Esophagus (tissue), 2 donors: ENCODE measurements around the gene SPATA25. TPM values are rescaled to one million over a fixed set of nuclear protein-coding genes. Genes with fewer than 3 reads are reported as not detected.

Source experiments
- H3K27ac ChIP-seq, 2 donors: one replicate each; pipeline ENCODE4 v1.5.1; 2013; ENCODE audit warnings: low read depth in 2 of 2, mild to moderate bottlenecking in 2 of 2, inconsistent platforms in 1 of 2, low read length in 1 of 2, moderate library complexity in 1 of 2
- H3K27me3 ChIP-seq, 2 donors: one replicate each; pipeline ENCODE4 v1.6.1; 2013; ENCODE audit warnings: low read length in 2 of 2, control low read depth in 1 of 2, mild to moderate bottlenecking in 1 of 2; ENCODE audit not compliant: insufficient read depth in 2 of 2, control insufficient read depth in 1 of 2
- H3K36me3 ChIP-seq, 2 donors: one replicate each; pipeline ENCODE4 v1.6.1; 2013; ENCODE audit warnings: low read length in 1 of 2; ENCODE audit not compliant: control insufficient read depth in 2 of 2, insufficient read depth in 2 of 2
- H3K4me1 ChIP-seq, 2 donors: one replicate each; pipeline ENCODE4 v1.6.1; 2013; ENCODE audit warnings: low read length in 1 of 2; ENCODE audit not compliant: control insufficient read depth in 2 of 2, insufficient read depth in 2 of 2
- H3K4me3 ChIP-seq, 2 donors: one replicate each; pipeline ENCODE4 v1.5.1; 2013; ENCODE audit warnings: low read length in 2 of 2, mild to moderate bottlenecking in 2 of 2, low read depth in 1 of 2, moderate library complexity in 1 of 2
- H3K9me3 ChIP-seq, 2 donors: one replicate each; pipeline ENCODE4 v1.6.1; 2013; ENCODE audit warnings: mild to moderate bottlenecking in 2 of 2, low read depth in 1 of 2, low read length in 1 of 2, moderate library complexity in 1 of 2; ENCODE audit not compliant: control insufficient read depth in 2 of 2, insufficient read depth in 1 of 2
- WGBS, 2 donors: extraction: QIAGEN DNeasy Blood & Tissue Kit; methylation state at CpG; one replicate each; pipeline ENCODE4 v1.1.7; 2013; 5-methylcytosine and 5-hydroxymethylcytosine counted together
- polyA plus RNA-seq, 2 donors: library from polyadenylated mRNA; stranded (reverse); fragments of 200-250 nt; gene quantifications; one replicate each; pipeline ENCODE4 v1.2.3, GENCODE V29; 2013
- donor health status: healthy with polysubstance abuse.
- donor health status: Bipolar disorder and iron deficiency.

The SPATA25 gene
- polyA plus RNA-seq, 2 donors: 0.76 to 0.96 TPM

DNA sequence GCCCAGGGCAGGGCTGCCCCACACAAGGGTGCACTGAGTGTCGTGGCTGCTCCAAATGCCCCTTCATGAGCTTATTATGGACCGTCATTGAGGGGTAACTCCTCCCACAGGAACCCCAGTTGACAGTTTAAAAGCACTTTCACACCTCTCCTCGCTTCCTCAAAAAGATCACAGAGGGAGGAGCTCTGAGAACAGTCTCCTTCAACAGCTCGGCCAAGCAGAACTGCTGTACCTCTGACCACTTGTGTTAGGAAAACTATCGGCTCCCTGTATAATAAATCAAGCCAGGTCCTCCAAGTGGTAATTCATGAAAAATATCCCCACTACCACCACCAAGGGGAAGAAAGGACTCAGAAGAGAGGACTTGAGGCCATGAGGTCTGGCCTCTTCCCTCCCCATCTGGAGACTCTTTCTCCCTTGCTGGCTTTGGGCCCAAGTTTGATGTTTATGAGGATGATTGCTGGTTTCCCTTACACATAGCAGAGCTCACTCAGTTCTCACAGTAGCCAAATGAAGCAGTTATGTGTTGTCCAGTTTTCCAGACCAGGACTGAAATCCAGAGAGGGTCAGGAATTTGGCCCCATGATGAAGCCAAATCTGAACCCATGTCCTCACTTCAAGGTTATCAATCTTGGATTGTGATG is 45.1 kb downstream of the SPATA25 start:
- H3K4me1 ChIP-seq: peaks cover 0 to 2% of the 10 kb centered on the region in 2 donors
- 59 to 70% methylated on average over 5 of the region's 5 CpGs for WGBS, 2 donors
- peaks cover 16 to 35% of the 10 kb centered on the region in 2 donors for H3K36me3 ChIP-seq
- no peak overlapping the region for H3K4me3 ChIP-seq
- H3K9me3 ChIP-seq: no peaks in the 10 kb centered on the region
- H3K27ac ChIP-seq: peak overlapping the region in 1 of 2 donors; percentile 25
- no peaks in the 10 kb centered on the region for H3K27me3 ChIP-seq

DNA sequence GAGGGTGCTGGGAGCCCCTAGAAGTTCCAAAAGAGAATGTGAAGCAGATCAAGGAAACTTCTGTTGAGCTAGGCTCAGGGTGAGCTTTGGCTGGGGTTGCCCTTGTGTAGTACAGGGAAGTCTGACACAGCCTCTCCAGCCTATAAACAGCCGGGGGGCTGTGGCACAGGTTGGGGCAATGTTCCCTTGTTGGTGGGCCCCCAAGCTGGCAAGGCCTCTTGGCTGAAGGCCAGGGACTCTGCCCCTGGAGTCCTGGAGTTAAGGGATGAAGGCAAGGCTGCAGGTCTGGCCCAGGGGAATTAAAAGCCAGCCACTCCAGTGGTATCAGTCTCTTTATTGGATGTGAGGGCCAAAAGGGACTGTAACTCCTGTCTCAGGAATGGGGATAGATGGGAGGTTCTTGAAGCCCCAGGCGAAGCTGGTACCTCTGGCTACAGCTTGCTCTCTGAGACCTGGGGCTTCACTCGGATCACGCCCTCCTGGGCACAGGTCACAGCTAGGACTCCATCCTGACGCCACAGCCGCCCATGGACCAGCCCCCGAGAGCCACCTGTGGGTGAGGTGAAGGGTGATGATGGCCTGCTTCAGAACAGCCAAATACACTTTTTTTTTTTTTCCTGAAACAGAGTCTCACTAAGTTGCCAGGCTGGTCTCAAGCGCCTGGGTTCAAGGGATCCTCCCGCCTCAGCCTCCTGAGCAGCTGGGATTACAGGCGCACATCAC is 45.9 kb downstream of the SPATA25 start:
- 92% methylated on average over 10 of the region's 10 CpGs for WGBS, 2 donors
- H3K36me3 ChIP-seq: peaks cover 16 to 35% of the 10 kb centered on the region in 2 donors
- peaks cover 0 to 2% of the 10 kb centered on the region in 2 donors for H3K4me1 ChIP-seq
- peak overlapping the region in 1 of 2 donors; percentile 47 for H3K27ac ChIP-seq
- H3K27me3 ChIP-seq: no peaks in the 10 kb centered on the region
- no peaks in the 10 kb centered on the region for H3K9me3 ChIP-seq
- H3K4me3 ChIP-seq: no peak overlapping the region

DNA sequence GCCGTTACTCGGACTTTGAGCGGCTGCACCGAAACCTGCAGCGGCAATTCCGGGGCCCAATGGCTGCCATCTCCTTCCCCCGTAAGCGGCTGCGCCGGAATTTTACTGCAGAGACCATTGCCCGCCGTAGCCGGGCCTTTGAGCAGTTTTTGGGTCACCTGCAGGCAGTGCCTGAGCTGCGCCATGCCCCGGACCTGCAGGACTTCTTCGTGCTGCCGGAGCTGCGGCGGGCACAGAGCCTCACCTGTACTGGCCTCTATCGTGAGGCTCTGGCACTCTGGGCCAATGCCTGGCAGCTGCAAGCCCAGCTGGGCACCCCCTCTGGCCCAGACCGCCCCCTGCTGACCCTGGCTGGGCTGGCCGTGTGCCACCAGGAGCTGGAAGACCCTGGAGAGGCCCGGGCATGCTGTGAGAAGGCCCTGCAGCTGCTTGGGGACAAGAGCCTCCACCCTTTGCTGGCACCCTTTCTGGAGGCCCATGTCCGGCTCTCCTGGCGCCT is 46.7 kb downstream of the SPATA25 start:
- H3K36me3 ChIP-seq: peaks cover 12 to 35% of the 10 kb centered on the region in 2 donors
- no peak overlapping the region for H3K4me3 ChIP-seq
- H3K9me3 ChIP-seq: no peaks in the 10 kb centered on the region
- WGBS, 2 donors: 89% methylated on average over 25 of the region's 25 CpGs
- H3K27ac ChIP-seq: no peak overlapping the region
- no peaks in the 10 kb centered on the region for H3K27me3 ChIP-seq
- peaks cover 0 to 5% of the 10 kb centered on the region in 2 donors for H3K4me1 ChIP-seq

DNA sequence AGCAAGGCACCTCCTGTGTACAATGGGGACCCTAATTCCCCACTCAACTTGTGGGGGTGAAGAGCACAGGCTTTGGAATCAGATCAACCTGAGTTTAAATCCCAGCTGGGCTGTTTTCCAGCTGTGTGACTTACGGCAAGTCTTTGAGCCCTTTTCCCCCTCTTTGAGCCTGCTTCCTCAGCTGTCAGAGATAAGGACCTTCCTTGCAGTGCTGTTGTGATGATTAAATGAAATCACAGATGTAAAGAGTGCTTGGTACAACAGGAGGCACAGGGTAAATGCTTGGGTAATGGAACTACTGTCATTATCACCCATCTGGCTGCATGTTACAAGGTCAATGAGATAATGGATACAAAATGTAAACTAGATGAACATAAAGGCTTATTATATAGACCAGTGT is 50.6 kb downstream of the SPATA25 start:
- Histone ChIP-seq H3K27ac (peak overlapping the region in 1 of 2 donors; percentile 38), H3K36me3 (peaks cover 6 to 15% of the 10 kb centered on the region in 2 donors), H3K4me3 (peak overlapping the region in 1 of 2 donors; percentile 4), H3K9me3 (no peaks in the 10 kb centered on the region), H3K27me3 (no peaks in the 10 kb centered on the region), H3K4me1 (peaks cover 3 to 14% of the 10 kb centered on the region in 2 donors)
- WGBS, 2 donors: 26 to 29% methylated on average over 1 of the region's 1 CpG

Other genes starting within 250 kb of the SPATA25 start
- gene WFDC11, start 217.4 kb downstream of the SPATA25 start, polyA plus RNA-seq: not detected
- gene WFDC13, start 185.6 kb downstream of the SPATA25 start, polyA plus RNA-seq: not detected
- gene WFDC10B, start 182.6 kb downstream of the SPATA25 start, polyA plus RNA-seq: under 1 TPM; 0.07 to 0.18 TPM
- gene SPINT4, start 165.3 kb downstream of the SPATA25 start, polyA plus RNA-seq: not detected
- 1 to 10 TPM in 1 of 2 donors, under 1 TPM in 1; 0.51 to 2.4 TPM for gene WFDC3, start 95.7 kb downstream of the SPATA25 start, polyA plus RNA-seq
- 10 to 100 TPM; 24.6 to 29.4 TPM for gene DNTTIP1, start 95.7 kb downstream of the SPATA25 start, polyA plus RNA-seq
- gene UBE2C, start 75.0 kb downstream of the SPATA25 start, polyA plus RNA-seq: 10 to 100 TPM; 53.1 to 83.4 TPM
- gene TNNC2, start 60.3 kb downstream of the SPATA25 start, polyA plus RNA-seq: 1 to 10 TPM in 1 of 2 donors, under 1 TPM in 1; 0.28 to 1.0 TPM
- 10 to 100 TPM in 1 of 2 donors, 1 to 10 TPM in 1; 9.3 to 25.8 TPM for gene SNX21, start 53.8 kb downstream of the SPATA25 start, polyA plus RNA-seq
- 10 to 100 TPM; 24.8 to 26.6 TPM for gene ACOT8, start 30.2 kb downstream of the SPATA25 start, polyA plus RNA-seq
- gene ZSWIM3, start 30.0 kb downstream of the SPATA25 start, polyA plus RNA-seq: 1 to 10 TPM; 1.1 to 1.5 TPM
- gene ZSWIM1, start 6.4 kb downstream of the SPATA25 start, polyA plus RNA-seq: 1 to 10 TPM; 2.4 to 3.9 TPM
- gene NEURL2, start 3.6 kb upstream of the SPATA25 start, polyA plus RNA-seq: 1 to 10 TPM; 1.4 to 2.5 TPM
- gene CTSA, start 3.7 kb upstream of the SPATA25 start, polyA plus RNA-seq: 10 to 100 TPM; 43.6 to 55.0 TPM
- gene PLTP, start 24.5 kb upstream of the SPATA25 start, polyA plus RNA-seq: 10 to 100 TPM; 27.0 to 27.2 TPM
- 10 to 100 TPM; 18.0 to 20.9 TPM for gene PCIF1, start 47.1 kb upstream of the SPATA25 start, polyA plus RNA-seq
- gene ZNF335, start 84.6 kb upstream of the SPATA25 start, polyA plus RNA-seq: 10 to 100 TPM; 10.7 to 18.0 TPM
- gene MMP9, start 121.3 kb upstream of the SPATA25 start, polyA plus RNA-seq: under 1 TPM; 0.12 to 0.32 TPM
- under 1 TPM; 0.25 to 0.77 TPM for gene SLC12A5, start 141.6 kb upstream of the SPATA25 start, polyA plus RNA-seq
- gene NCOA5, start 202.3 kb upstream of the SPATA25 start, polyA plus RNA-seq: 10 to 100 TPM in 1 of 2 donors, 1 to 10 TPM in 1; 8.6 to 10.7 TPM
- 10 to 100 TPM in 1 of 2 donors, 1 to 10 TPM in 1; 5.4 to 10.8 TPM for gene CD40, start 230.7 kb upstream of the SPATA25 start, polyA plus RNA-seq